ENCODE data around the gene EYA3. TPM values are rescaled to one million over a fixed set of nuclear protein-coding genes. Genes with fewer than 3 reads are reported as not detected.

The EYA3 gene
- total RNA-seq, 1 donor from 2014 or later, result 16.0 TPM

GRCh38 chr1:28134651-28135207 is 46.3 kb upstream of the EYA3 start:
- no peaks in the 10 kb centered on the region for H3K36me3 ChIP-seq
- H3K4me3 ChIP-seq, result no peak overlapping the region
- no peak overlapping the region for H3K27ac ChIP-seq
- intact Hi-C loops (cut with DNase I), result no loop called here
- H3K4me1 ChIP-seq, result no peaks in the 10 kb centered on the region
- no peak for TF ChIP-seq POLR2AphosphoS5 (IDR thresholded peaks at IDR 0.05; ENCODE audit: insufficient read depth in 1 of 2, low read depth in 1 of 2)
- TF ChIP-seq, protein P1, sequence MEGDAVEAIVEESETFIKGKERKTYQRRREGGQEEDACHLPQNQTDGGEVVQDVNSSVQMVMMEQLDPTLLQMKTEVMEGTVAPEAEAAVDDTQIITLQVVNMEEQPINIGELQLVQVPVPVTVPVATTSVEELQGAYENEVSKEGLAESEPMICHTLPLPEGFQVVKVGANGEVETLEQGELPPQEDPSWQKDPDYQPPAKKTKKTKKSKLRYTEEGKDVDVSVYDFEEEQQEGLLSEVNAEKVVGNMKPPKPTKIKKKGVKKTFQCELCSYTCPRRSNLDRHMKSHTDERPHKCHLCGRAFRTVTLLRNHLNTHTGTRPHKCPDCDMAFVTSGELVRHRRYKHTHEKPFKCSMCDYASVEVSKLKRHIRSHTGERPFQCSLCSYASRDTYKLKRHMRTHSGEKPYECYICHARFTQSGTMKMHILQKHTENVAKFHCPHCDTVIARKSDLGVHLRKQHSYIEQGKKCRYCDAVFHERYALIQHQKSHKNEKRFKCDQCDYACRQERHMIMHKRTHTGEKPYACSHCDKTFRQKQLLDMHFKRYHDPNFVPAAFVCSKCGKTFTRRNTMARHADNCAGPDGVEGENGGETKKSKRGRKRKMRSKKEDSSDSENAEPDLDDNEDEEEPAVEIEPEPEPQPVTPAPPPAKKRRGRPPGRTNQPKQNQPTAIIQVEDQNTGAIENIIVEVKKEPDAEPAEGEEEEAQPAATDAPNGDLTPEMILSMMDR (IDR thresholded peaks at IDR 0.05), result no peak
- no peak for TF ChIP-seq POLR2A (IDR thresholded peaks at IDR 0.05)
- H3K9me3 ChIP-seq, result no peaks in the 10 kb centered on the region
- no peaks in the 10 kb centered on the region for H3K27me3 ChIP-seq
- DNase-seq (ENCODE audit: extremely low spot score in 2 of 2), result no peak

- Histone ChIP-seq H3K4me3 (no peak overlapping the region), H3K36me3 (no peaks in the 10 kb centered on the region), H3K4me1 (no peaks in the 10 kb centered on the region), H3K27ac (no peak overlapping the region), H3K27me3 (no peaks in the 10 kb centered on the region), H3K9me3 (no peaks in the 10 kb centered on the region)
- TF ChIP-seq POLR2A (IDR thresholded peaks at IDR 0.05) (no peak), POLR2AphosphoS5 (IDR thresholded peaks at IDR 0.05; ENCODE audit: insufficient read depth in 1 of 2, low read depth in 1 of 2) (no peak)
- TF ChIP-seq, protein P1 (IDR thresholded peaks at IDR 0.05), result no peak
- intact Hi-C loops (cut with DNase I), result no loop called here
- no peak for DNase-seq (ENCODE audit: extremely low spot score in 2 of 2)
Observed at GRCh38 chr1:28132171-28133167, 44.1 kb upstream of the EYA3 start.

GRCh38 chr1:28130901-28131300 is 42.5 kb upstream of the EYA3 start:
- no peaks in the 10 kb centered on the region for H3K36me3 ChIP-seq
- no peak overlapping the region for H3K4me3 ChIP-seq
- no peaks in the 10 kb centered on the region for H3K27me3 ChIP-seq
- intact Hi-C loops (cut with DNase I), result no loop called here
- H3K4me1 ChIP-seq, result no peaks in the 10 kb centered on the region
- TF ChIP-seq, protein P1 (IDR thresholded peaks at IDR 0.05), result no peak
- no peak for TF ChIP-seq POLR2A (IDR thresholded peaks at IDR 0.05)
- no peak for TF ChIP-seq POLR2AphosphoS5 (IDR thresholded peaks at IDR 0.05; ENCODE audit: insufficient read depth in 1 of 2, low read depth in 1 of 2)
- no peaks in the 10 kb centered on the region for H3K9me3 ChIP-seq
- no peak overlapping the region for H3K27ac ChIP-seq
- DNase-seq (ENCODE audit: extremely low spot score in 2 of 2), result no peak

DNA sequence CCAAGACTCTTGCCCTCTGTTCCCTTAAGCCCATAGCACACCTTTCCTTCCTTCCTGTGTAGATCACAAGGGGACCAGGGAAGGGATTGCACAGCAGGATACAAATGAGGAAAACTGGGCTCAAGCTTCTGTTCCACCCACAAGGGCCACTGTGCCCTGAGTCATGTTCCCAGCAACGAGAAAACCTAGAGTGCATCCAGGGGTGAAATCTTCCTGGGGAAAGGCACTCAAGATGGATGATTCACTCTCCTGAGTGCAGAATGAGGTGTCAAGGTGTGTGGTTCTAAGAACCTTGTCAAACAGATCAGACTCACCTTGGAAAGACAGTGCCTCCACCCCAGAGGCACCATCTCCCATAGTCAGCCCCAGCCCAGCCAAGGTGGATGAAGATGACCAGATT is 40.7 kb upstream of the EYA3 start:
- TF ChIP-seq POLR2A (IDR thresholded peaks at IDR 0.05) (no peak), POLR2AphosphoS5 (IDR thresholded peaks at IDR 0.05; ENCODE audit: insufficient read depth in 1 of 2, low read depth in 1 of 2) (peak in 1 of 2 donors; percentile 66)
- TF ChIP-seq, protein P1 (IDR thresholded peaks at IDR 0.05), result no peak
- Histone ChIP-seq H3K4me1 (no peaks in the 10 kb centered on the region), H3K27me3 (no peaks in the 10 kb centered on the region), H3K4me3 (no peak overlapping the region), H3K27ac (no peak overlapping the region), H3K9me3 (no peaks in the 10 kb centered on the region), H3K36me3 (no peaks in the 10 kb centered on the region)
- DNase-seq (ENCODE audit: extremely low spot score in 2 of 2), result no peak
- intact Hi-C loops (cut with DNase I), result no loop called here

Data from vagina (tissue), 2 donors.